Measurements from ENCODE around the gene OAT.
A peak's percentile ranks its signal among the peaks of the same experiment; 100 is the strongest.

The OAT gene

DNA sequence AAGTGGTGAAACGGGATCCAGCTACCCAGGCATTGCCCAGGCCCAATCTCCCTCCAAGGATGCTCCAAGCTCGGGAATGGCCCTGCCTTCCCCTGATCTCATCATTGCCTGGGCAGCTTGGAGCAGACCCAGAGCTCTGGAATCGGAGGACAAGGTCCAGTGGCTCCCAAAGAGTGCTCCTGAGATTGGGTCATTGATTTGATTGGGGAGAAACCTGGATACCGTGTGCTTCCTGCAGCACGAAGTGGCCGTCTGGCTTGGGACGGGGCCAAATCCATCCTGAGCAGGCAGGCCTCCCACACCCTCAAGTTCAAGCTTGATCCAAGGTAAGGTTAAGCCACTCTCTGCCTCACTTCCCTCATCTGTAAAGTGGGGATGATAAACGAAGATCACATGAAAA, 69.9 kb downstream of the OAT start:
- no peak overlapping the region for H3K4me3 ChIP-seq (ENCODE audit: low read depth, low read length)
- TF ChIP-seq, protein P1, sequence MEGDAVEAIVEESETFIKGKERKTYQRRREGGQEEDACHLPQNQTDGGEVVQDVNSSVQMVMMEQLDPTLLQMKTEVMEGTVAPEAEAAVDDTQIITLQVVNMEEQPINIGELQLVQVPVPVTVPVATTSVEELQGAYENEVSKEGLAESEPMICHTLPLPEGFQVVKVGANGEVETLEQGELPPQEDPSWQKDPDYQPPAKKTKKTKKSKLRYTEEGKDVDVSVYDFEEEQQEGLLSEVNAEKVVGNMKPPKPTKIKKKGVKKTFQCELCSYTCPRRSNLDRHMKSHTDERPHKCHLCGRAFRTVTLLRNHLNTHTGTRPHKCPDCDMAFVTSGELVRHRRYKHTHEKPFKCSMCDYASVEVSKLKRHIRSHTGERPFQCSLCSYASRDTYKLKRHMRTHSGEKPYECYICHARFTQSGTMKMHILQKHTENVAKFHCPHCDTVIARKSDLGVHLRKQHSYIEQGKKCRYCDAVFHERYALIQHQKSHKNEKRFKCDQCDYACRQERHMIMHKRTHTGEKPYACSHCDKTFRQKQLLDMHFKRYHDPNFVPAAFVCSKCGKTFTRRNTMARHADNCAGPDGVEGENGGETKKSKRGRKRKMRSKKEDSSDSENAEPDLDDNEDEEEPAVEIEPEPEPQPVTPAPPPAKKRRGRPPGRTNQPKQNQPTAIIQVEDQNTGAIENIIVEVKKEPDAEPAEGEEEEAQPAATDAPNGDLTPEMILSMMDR (IDR thresholded peaks at IDR 0.05; ENCODE audit: borderline replicate concordance, insufficient read depth, low read depth, low read length): no peak

DNA sequence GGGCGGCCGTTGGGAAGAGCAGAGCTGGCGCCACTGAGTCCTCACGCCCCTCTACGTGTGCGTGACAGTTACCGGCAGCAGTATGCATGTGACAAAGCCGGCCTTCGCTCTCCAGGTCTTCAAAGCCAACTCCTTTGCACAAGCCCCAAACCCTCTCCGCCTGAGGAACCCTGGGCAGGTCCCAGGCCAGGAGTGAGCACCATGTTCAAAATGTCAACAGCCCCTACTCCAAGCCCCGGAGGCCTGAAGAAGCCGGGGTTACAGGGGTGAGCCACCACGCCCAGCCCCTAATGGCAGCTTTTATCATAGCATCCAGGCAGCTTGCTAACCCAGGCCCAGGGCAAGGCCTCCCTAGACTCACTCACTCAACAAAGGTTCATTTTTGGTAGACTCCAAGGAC, 70.8 kb downstream of the OAT start:
- no peak overlapping the region for H3K4me3 ChIP-seq (ENCODE audit: low read depth, low read length)
- TF ChIP-seq, protein P1 (IDR thresholded peaks at IDR 0.05; ENCODE audit: borderline replicate concordance, insufficient read depth, low read depth, low read length): 0 out of 2 replicates have a peak, but pooled peaks have one; percentile 10

Data from GM12875 (cell line).